ENCODE results near the gene INHBA.

The INHBA gene

GRCh38 chr7:41688906-41689305 is 14.0 kb downstream of the INHBA start:
- DNase-seq (ENCODE audit: low read depth, low spot score): no peak

- no peak for DNase-seq (ENCODE audit: low read depth, low spot score)
Observed at GRCh38 chr7:41688012-41688625, 14.8 kb downstream of the INHBA start.

DNA sequence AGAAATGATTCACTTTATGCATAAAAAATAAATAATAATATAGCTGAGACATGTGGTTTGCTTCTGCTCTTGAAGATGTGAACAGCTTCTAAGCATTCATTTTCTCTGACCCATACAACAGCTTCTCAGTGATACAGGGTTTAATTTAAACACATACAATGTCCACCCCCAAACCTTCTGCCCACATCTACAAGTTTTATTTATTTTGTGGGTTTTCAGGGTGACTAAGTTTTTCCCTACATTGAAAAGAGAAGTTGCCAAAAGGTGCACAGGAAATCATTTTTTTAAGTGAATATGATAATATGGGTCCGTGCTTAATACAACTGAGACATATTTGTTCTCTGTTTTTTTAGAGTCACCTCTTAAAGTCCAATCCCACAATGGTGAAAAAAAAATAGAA is 17.2 kb downstream of the INHBA start:
- no peak for DNase-seq (ENCODE audit: low read depth, low spot score)

- no peak for DNase-seq (ENCODE audit: low read depth, low spot score)
Observed at GRCh38 chr7:41682422-41682821, 20.5 kb downstream of the INHBA start.

GRCh38 chr7:41679566-41679965 is 23.3 kb downstream of the INHBA start:
- DNase-seq (ENCODE audit: low read depth, low spot score): no peak

DNA sequence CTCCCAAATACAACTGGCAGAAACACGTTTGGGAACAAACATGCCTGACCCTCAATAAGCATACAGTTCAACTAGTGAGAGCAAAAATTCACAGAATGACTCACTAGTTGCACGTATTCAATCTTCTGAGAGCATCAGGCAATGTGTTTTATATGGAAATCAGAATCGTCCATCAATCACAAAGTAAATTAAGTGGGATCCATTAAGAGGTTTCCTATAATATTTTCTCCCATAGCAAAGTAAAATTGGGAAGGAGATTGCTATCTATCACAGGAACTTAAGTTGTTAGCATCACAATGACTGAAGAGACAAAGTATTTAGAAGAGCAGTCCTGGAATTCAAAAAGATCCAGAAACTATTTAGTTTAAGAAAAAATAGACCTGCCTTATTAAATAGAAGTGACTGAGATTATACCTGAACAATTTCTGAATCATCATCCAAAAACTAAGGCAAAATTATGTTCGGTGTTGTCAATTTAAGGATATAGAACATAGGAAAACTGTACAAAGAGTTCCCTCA is 28.3 kb downstream of the INHBA start:
- no peak for DNase-seq (ENCODE audit: low read depth, low spot score)

DNA sequence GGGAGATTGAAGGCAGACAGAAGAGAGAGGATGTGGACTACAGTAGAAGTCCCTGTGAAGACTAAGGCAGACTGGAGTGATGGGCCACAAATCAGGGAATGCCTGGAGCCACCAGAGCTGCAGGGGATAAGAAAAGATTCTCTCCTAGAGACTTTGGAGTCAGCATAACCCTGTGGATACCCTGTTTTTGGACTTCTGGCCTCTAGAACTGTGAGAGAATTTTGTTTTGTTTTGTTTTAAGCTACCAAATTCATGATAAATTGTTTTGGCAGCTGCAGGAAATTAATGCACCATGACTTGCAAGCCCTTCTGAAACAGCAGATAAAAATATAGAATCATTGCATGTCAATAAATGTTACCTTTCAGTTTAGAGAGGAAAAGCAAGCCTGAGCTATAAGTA is 41.3 kb downstream of the INHBA start:
- no peak for DNase-seq (ENCODE audit: low read depth, low spot score)

DNA sequence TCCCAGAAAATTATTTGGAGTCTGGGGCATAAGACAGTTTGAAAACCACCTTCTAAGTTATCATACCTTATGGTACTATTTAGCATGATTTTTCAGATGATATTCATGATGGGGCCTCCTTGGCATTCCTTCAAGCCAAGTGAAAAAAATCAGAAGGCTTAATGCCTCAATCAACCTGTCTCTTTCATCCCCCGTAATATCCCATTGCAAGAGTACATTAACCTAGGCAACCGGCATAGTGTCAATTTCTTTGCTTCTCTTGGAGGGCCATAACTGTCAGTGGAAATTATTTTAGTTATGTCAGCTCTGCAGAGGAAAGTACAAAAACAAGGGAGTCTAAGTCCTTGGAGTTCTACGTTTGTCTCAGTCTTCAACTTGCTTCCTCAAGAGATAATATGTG is 43.4 kb downstream of the INHBA start:
- DNase-seq (ENCODE audit: low read depth, low spot score): no peak

- DNase-seq (ENCODE audit: low read depth, low spot score): no peak
Observed at GRCh38 chr7:41656366-41656765, 46.5 kb downstream of the INHBA start.

DNA sequence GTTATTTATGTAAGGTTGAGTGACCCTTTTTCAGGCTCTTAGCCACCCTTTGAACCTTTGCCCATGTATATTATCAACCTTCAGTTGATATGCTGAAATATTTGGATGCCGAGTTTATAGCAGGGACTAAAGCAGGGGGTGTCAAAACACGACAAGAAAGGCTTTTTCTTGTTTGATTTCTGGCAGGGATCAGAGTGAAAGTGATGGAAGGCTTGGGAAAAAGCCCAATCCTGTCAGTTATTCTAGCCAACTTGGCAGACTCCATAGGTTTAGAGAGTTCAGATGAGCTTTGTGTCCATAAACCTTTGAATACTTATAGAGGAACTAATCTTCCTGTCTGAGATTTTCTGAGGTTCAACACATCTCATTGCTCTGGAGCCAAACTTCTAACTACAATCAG is 47.5 kb downstream of the INHBA start:
- DNase-seq (ENCODE audit: low read depth, low spot score): no peak

DNA sequence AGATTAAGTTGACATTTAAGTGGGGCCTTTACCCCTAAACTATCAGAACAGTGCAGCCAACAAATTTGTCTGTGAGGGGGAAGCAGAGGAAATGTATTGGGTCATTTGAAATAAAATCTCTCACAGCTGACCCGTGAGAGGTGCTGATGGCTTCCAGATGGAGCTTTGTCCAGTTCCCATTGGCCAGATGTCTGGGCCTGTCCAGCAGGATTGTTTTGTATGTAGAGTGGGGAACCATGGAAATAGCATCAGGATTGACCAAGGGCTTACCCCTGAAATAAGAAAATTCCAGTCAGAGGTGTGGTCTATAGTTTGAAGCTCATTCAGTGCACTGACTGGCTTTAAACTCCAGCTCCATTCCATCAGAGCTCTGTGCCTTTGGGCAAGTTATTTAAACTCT is 50.6 kb downstream of the INHBA start:
- DNase-seq (ENCODE audit: low read depth, low spot score): no peak

GRCh38 chr7:41648501-41648900 is 54.4 kb downstream of the INHBA start:
- DNase-seq (ENCODE audit: low read depth, low spot score): no peak

DNA sequence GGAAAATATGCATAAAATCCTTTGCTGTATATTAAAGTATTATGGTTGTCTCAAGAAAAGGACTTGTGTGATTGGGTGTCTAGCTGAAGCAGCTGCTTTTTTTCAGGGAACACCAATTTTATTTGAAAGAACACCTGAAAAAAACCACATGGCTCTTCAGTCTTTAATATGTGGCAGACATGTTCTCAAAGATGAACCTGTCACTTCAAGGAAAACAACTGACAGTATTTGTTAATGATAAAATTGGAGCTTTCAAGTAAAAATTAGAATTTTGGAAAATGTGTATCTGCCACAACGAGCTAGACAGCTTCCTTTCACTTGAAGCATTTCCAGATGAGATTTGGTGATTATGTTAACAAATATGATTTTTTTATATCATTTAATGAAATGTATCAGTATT is 59.3 kb downstream of the INHBA start:
- no peak for DNase-seq (ENCODE audit: low read depth, low spot score)

DNA sequence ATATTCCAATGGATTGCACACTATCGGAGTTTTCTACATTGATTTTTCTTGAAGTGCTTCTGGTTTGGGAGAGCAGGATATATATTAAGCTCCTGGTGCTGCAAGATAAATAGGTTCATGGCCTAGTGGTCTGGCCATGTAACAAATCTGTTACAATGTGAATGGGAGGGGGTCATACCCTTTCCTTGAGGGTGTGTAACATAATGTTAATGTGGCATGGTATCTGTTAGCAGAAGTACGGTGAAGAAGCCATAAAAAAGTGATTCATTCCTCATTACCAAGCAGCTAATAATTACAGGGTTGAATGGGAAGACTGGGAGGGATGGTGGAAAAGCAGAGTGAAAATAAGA is 61.2 kb downstream of the INHBA start:
- no peak for DNase-seq (ENCODE audit: low read depth, low spot score)

GRCh38 chr7:41641011-41641664 is 61.8 kb downstream of the INHBA start:
- DNase-seq (ENCODE audit: low read depth, low spot score): no peak

GRCh38 chr7:41640487-41640886 is 62.4 kb downstream of the INHBA start:
- DNase-seq (ENCODE audit: low read depth, low spot score): no peak

GRCh38 chr7:41637049-41637448 is 65.8 kb downstream of the INHBA start:
- no peak for DNase-seq (ENCODE audit: low read depth, low spot score)
